Spleen (tissue), 7 donors: Measurements from ENCODE around the gene ARSB.

Experiments used
- CTCF ChIP-seq, 11 experiments: fragments of 200-600 bp in 7 of 11; fragments of 450-650 bp in 4 of 11; sonication (generic) in 4 of 11; IDR thresholded peaks in 8 of 11; conservative IDR thresholded peaks in 3 of 11; 1 replicate in 7 of 11; 2 replicates in 4 of 11; pipeline versions ENCODE4 v1.4.0 to v1.8.0; 2016 to 2021; ENCODE audit warnings: antibody characterized with exemption in 11 of 11, inconsistent platforms in 4 of 11, mild to moderate bottlenecking in 1 of 11
- POLR2A ChIP-seq, 3 donors: fragments of 450-650 bp; IDR thresholded peaks; one replicate each; pipeline ENCODE4 v1.5.1; 2017; ENCODE audit warnings: antibody characterized with exemption in 3 of 3, mild to moderate bottlenecking in 1 of 3
- donor health status: DM: no; HTN: no; CAD: no; lungs with moderate emphysema.
- donor health status: DM: no; HTN: no; CAD: no.
- donor health status: DM: no; HTN: no; CAD: no.

- TF ChIP-seq CTCF (IDR thresholded peaks at IDR 0.05 in 8 of 11, conservative IDR thresholded peaks at IDR 0.05 in 3 of 11) (no peak), POLR2A (IDR thresholded peaks at IDR 0.05) (no peak)
Measured at GRCh38 chr5:78744951-78745534, 240.1 kb downstream of the ARSB start.
